CD4-positive, alpha-beta T cell (primary cell): ENCODE measurements around the gene CDH4. TPM values are rescaled to one million over a fixed set of nuclear protein-coding genes. Genes with fewer than 3 reads are reported as not detected.

ENCODE experiments used
- ATAC-seq: fragments of 200-7000 bp; cut with Tn5 transposase; one replicate; pipeline ENCODE4 v1.10.0; 2022; ENCODE audit warnings: mild to moderate bottlenecking; ENCODE audit not compliant: poor library complexity
- CTCF ChIA-PET: fragments of 350-600 bp; sonication (Branson Sonifier 250); formaldehyde crosslinking; loops from one replicate; lab custom pipeline; 2021; ENCODE audit warnings: antibody characterized with exemption, inconsistent platforms; lab: Charles Lee
- POLR2A ChIA-PET: fragments of 350-600 bp; sonication (Branson Sonifier 250); formaldehyde crosslinking; loops from one replicate; lab custom pipeline; 2021; ENCODE audit warnings: antibody characterized with exemption, inconsistent platforms; lab: Charles Lee
- DNase-seq, 14 experiments: peaks; one replicate each; pipeline ENCODE4 v3.0.0-alpha.2; 2013 to 2020; ENCODE audit warnings: mixed read lengths in 2 of 14
- H3K27ac ChIP-seq, 2 donors: one replicate each; pipeline versions ENCODE4 v1.5.1 to v1.7.0; 2013; ENCODE audit warnings: low read length in 2 of 2, low read depth in 1 of 2, mild to moderate bottlenecking in 1 of 2
- H3K27me3 ChIP-seq, 2 experiments: 1 replicate in 1 of 2; 2 replicates in 1 of 2; pipeline versions ENCODE4 v1.6.1 to v1.7.0; 2013; ENCODE audit warnings: low read length in 2 of 2, control low read depth in 1 of 2, mild to moderate bottlenecking in 1 of 2, moderate library complexity in 1 of 2; ENCODE audit not compliant: insufficient read depth in 2 of 2, control insufficient read depth in 1 of 2
- H3K36me3 ChIP-seq: one replicate; pipeline ENCODE4 v1.6.1; 2013; ENCODE audit warnings: low read length, control low read depth; ENCODE audit not compliant: insufficient read depth
- H3K4me1 ChIP-seq: one replicate; pipeline ENCODE4 v1.6.1; 2013; ENCODE audit warnings: low read length, control low read depth; ENCODE audit not compliant: insufficient read depth
- H3K4me3 ChIP-seq: one replicate; pipeline ENCODE4 v1.5.1; 2013; ENCODE audit warnings: mild to moderate bottlenecking, low read length, moderate library complexity
- H3K9me3 ChIP-seq, 2 experiments: 1 replicate in 1 of 2; 2 replicates in 1 of 2; pipeline versions ENCODE4 v1.6.1 to v1.7.0; 2013; ENCODE audit warnings: low read length in 2 of 2, mild to moderate bottlenecking in 2 of 2, control low read depth in 1 of 2, moderate library complexity in 1 of 2; ENCODE audit not compliant: control insufficient read depth in 1 of 2, insufficient read depth in 1 of 2
- H3K27ac Mint-ChIP-seq: one replicate; pipeline ENCODE4 v1.8.0; 2020; ENCODE audit warnings: mixed read lengths
- H3K27me3 Mint-ChIP-seq: one replicate; pipeline ENCODE4 v1.8.0; 2021; ENCODE audit warnings: mixed read lengths
- H3K36me3 Mint-ChIP-seq: one replicate; pipeline ENCODE4 v1.8.0; 2021; ENCODE audit warnings: low read depth, mixed read lengths
- H3K4me1 Mint-ChIP-seq: one replicate; pipeline ENCODE4 v1.8.0; 2021; ENCODE audit warnings: low read depth, mixed read lengths
- H3K4me3 Mint-ChIP-seq: one replicate; pipeline ENCODE4 v1.8.0; 2020; ENCODE audit warnings: mild to moderate bottlenecking, mixed read lengths
- H3K9me3 Mint-ChIP-seq: one replicate; pipeline ENCODE4 v1.8.0; 2020; ENCODE audit warnings: mixed read lengths
- intact Hi-C, 2 experiments: fragments of 100-400 bp; cut with DNase I in 1 of 2; cut with micrococcal nuclease in 1 of 2; formaldehyde crosslinking; loops; one replicate each; pipeline versions ENCODE4 v1.15.1 to v1.9.0; 2023 to 2025; cut with DNase I, micrococcal nuclease
- total RNA-seq, 174 experiments: library from RNA in 2 of 174; stranded (reverse) in 2 of 174; gene quantifications; one replicate each; pipeline ENCODE4 v1.2.3 and lab custom pipeline; 2021 to 2026
- TF ChIP-seq, protein P1 (sequence below): fragments of 200-600 bp; IDR thresholded peaks from one replicate; pipeline ENCODE4 v1.8.0; 2022; ENCODE audit warnings: antibody characterized with exemption, mild to moderate bottlenecking

Gene CDH4
- total RNA-seq, 2 experiments from 2014 or later: 0.11 TPM

DNA sequence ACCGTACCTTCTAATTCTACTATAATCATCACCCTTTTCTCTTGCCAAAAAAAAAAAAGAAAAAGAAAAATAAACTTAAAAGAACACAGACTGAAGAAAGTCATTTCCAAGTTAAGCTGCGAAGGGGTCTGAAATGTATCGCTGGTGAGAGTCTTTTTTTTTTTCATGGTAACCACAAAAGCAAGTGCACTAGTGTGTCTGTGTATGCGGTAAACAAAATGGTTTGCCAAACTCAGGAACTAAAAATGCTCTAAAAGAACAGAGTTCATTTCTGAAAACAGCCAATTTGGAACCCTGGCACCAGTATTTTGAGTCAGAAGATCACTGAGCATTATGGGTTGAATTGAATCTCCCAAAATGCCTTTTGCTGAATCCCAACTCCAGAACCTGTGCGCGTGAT lies 46.6 kb downstream of the CDH4 start:
- Mint-ChIP-seq H3K27ac (no peak overlapping the region), H3K36me3 (no peaks in the 10 kb centered on the region), H3K27me3 (no peaks in the 10 kb centered on the region), H3K9me3 (no peaks in the 10 kb centered on the region), H3K4me3 (no peak overlapping the region), H3K4me1 (no peaks in the 10 kb centered on the region)
- no peak for ATAC-seq
- no peak overlapping the region for H3K27ac ChIP-seq
- TF ChIP-seq, protein P1, sequence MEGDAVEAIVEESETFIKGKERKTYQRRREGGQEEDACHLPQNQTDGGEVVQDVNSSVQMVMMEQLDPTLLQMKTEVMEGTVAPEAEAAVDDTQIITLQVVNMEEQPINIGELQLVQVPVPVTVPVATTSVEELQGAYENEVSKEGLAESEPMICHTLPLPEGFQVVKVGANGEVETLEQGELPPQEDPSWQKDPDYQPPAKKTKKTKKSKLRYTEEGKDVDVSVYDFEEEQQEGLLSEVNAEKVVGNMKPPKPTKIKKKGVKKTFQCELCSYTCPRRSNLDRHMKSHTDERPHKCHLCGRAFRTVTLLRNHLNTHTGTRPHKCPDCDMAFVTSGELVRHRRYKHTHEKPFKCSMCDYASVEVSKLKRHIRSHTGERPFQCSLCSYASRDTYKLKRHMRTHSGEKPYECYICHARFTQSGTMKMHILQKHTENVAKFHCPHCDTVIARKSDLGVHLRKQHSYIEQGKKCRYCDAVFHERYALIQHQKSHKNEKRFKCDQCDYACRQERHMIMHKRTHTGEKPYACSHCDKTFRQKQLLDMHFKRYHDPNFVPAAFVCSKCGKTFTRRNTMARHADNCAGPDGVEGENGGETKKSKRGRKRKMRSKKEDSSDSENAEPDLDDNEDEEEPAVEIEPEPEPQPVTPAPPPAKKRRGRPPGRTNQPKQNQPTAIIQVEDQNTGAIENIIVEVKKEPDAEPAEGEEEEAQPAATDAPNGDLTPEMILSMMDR: no peak
- peaks cover 0 to 49% of the 10 kb centered on the region in 2 experiments for H3K9me3 ChIP-seq
- no peak overlapping the region for H3K4me3 ChIP-seq
- no peak for DNase-seq
- no peaks in the 10 kb centered on the region for H3K27me3 ChIP-seq
- no peaks in the 10 kb centered on the region for H3K4me1 ChIP-seq
- ChIA-PET CTCF (no interaction called here), POLR2A (no interaction called here)
- H3K36me3 ChIP-seq: no peaks in the 10 kb centered on the region
- intact Hi-C loops: no loop called here

DNA sequence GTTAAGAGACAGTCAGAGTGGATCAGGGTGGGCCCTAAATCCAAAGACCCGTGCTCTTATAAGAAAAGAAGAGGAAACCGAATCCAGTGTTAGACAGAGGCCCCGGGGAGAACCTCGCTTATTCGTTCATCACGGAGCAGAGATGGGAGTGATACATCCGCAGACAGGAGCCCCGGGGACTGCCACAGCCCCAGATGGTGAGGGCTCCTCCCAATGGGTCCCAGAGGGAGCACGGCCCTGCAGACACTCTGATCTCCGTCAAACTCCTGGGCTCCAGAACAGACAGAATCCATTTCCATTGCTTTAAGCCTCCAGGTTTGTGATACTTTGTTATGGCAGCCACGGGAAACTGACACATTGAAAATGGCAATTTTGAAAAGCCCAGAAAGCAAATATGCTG lies 47.0 kb downstream of the CDH4 start:
- Mint-ChIP-seq H3K27ac (no peak overlapping the region), H3K4me3 (no peak overlapping the region), H3K9me3 (no peaks in the 10 kb centered on the region), H3K4me1 (no peaks in the 10 kb centered on the region), H3K36me3 (no peaks in the 10 kb centered on the region), H3K27me3 (no peaks in the 10 kb centered on the region)
- H3K36me3 ChIP-seq: no peaks in the 10 kb centered on the region
- DNase-seq: no peak
- POLR2A ChIA-PET: no interaction called here
- CTCF ChIA-PET: no interaction called here
- no peak overlapping the region for H3K27ac ChIP-seq
- H3K4me3 ChIP-seq: no peak overlapping the region
- H3K9me3 ChIP-seq: peaks cover 0 to 44% of the 10 kb centered on the region in 2 experiments
- intact Hi-C loops: no loop called here
- ATAC-seq: no peak
- H3K4me1 ChIP-seq: no peaks in the 10 kb centered on the region
- TF ChIP-seq, protein P1: no peak
- no peaks in the 10 kb centered on the region for H3K27me3 ChIP-seq

DNA sequence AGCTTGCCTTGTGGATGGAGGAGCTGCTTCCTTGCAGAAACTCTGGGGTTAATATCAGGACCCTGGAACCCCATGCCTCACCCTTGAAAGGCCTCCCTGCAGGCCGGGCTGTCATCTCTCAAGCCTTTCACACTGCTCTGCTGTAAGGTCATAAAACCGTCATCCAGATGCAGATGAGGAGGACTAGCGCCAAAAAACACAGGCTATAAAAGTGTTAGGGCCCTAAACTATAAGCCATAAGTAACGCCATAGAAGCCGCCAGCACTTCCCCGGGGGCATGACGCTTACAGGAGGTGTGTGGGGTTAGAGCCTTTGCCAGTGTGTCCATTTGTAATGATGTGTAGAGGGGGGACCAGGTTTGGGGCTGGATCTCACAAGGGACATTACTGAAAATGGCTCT lies 47.6 kb downstream of the CDH4 start:
- POLR2A ChIA-PET: no interaction called here
- H3K36me3 Mint-ChIP-seq: no peaks in the 10 kb centered on the region
- TF ChIP-seq, protein P1: no peak
- no peak overlapping the region for H3K27ac Mint-ChIP-seq
- DNase-seq (no peak), ATAC-seq (no peak)
- H3K27me3 Mint-ChIP-seq: no peaks in the 10 kb centered on the region
- CTCF ChIA-PET: no interaction called here
- Histone ChIP-seq H3K36me3 (no peaks in the 10 kb centered on the region), H3K27ac (no peak overlapping the region), H3K4me1 (no peaks in the 10 kb centered on the region), H3K27me3 (no peaks in the 10 kb centered on the region), H3K4me3 (no peak overlapping the region), H3K9me3 (peaks cover 0 to 39% of the 10 kb centered on the region in 2 experiments)
- no peak overlapping the region for H3K4me3 Mint-ChIP-seq
- no peaks in the 10 kb centered on the region for H3K9me3 Mint-ChIP-seq
- intact Hi-C loops: no loop called here
- no peaks in the 10 kb centered on the region for H3K4me1 Mint-ChIP-seq
